Activated CD4-positive, alpha-beta T cell treated with anti-CD3 and anti-CD28 coated beads, Interleukin-2, amount 10 ng/mL, durations not matched to agents 7 days and 5 days (primary cell): ENCODE results near the gene CENPB. TPM values are rescaled to one million over a fixed set of nuclear protein-coding genes. Genes with fewer than 3 reads are reported as not detected.
A peak's percentile ranks its signal among the peaks of the same experiment; 100 is the strongest.

ENCODE experiments used
- CTCF ChIA-PET: fragments of 350-600 bp; sonication (Branson Sonifier 250); formaldehyde crosslinking; loops from one replicate; lab custom pipeline; 2021; ENCODE audit warnings: antibody characterized with exemption; lab: Charles Lee
- POLR2A ChIA-PET: fragments of 350-600 bp; sonication (Branson Sonifier 250); formaldehyde crosslinking; loops from one replicate; lab custom pipeline; 2021; ENCODE audit warnings: antibody characterized with exemption; lab: Charles Lee
- DNase-seq: peaks from one replicate; pipeline ENCODE4 v3.0.0-alpha.2; 2020
- H3K27ac Mint-ChIP-seq: one replicate; pipeline ENCODE4 v1.8.0; 2021; ENCODE audit warnings: mild to moderate bottlenecking, moderate library complexity, mixed read lengths
- H3K27me3 Mint-ChIP-seq: one replicate; pipeline ENCODE4 v1.8.0; 2021; ENCODE audit warnings: mixed read lengths
- H3K36me3 Mint-ChIP-seq: one replicate; pipeline ENCODE4 v1.8.0; 2021; ENCODE audit warnings: low read depth, mixed read lengths
- H3K4me1 Mint-ChIP-seq: one replicate; pipeline ENCODE4 v1.8.0; 2021; ENCODE audit warnings: mixed read lengths
- H3K4me3 Mint-ChIP-seq: one replicate; pipeline ENCODE4 v1.8.0; 2021; ENCODE audit warnings: mild to moderate bottlenecking, moderate library complexity, mixed read lengths
- H3K9me3 Mint-ChIP-seq: one replicate; pipeline ENCODE4 v1.8.0; 2021; ENCODE audit warnings: mixed read lengths
- total RNA-seq, 2 experiments: library from RNA; stranded (reverse); gene quantifications; one replicate each; pipeline ENCODE4 v1.2.3, GENCODE V29; 2021

CENPB gene
- total RNA-seq, 2 experiments from 2014 or later = 77.8 to 85.6 TPM

DNA sequence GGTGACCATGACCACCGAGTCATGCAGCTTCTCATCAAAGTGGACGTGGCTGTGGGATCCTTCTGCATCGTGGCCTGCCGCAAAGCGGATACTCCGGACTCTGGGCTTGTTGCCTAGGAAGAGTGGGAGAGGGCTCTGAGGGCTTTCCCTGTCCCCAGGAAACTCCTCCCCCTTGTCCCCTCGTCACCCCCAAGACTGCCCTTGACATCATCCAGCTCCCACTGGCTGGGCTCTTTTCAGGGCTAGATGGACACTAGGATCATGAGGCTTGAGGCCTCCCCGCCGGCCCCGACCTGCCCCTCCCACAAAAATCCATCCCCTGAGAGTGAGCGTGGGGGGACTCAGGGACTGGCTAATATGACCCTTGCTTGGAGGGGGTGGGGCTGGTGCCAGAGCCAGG, 28.0 kb downstream of the CENPB start:
- Mint-ChIP-seq H3K27me3 (no peaks in the 10 kb centered on the region), H3K27ac (no peak overlapping the region), H3K36me3 (peaks cover 12% of the 10 kb centered on the region), H3K4me1 (no peaks in the 10 kb centered on the region), H3K4me3 (no peak overlapping the region), H3K9me3 (no peaks in the 10 kb centered on the region)
- POLR2A ChIA-PET = no interaction called here
- CTCF ChIA-PET = interaction anchor here (1.2 to 1.7 kb wide), 2 partner anchors 9 to 11 kb away, joined by 5 to 6 read pairs; partner anchors contain the start of gene ADISSP
- no peak for DNase-seq

DNA sequence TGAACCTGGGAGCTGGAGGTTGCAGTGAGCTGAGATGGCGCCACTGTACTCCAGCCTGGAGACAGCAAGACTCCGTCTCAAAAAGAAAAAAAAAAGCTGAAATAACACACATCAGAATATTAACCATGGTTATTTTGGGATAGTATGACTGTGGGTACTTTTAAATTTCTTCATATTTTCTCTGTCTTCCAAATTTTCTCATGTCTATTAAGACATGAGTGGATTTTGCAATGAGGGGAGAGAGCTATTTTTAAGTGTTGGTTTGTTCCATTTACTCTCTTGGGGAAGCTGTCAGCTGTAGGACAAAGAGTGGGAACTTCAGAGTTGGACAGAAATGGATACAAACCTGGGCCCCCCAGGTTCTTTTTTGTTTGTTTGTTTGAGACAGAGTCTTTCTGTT, 29.3 kb downstream of the CENPB start:
- H3K4me1 Mint-ChIP-seq = peaks cover 7% of the 10 kb centered on the region
- no peak overlapping the region for H3K4me3 Mint-ChIP-seq
- DNase-seq = no peak
- peaks cover 12% of the 10 kb centered on the region for H3K36me3 Mint-ChIP-seq
- no peak overlapping the region for H3K27ac Mint-ChIP-seq
- ChIA-PET CTCF (interaction anchor here (0.6 to 2.0 kb wide), 6 partner anchors 9 to 312 kb away, joined by 3 to 6 read pairs (median 4); partner anchors contain the start of gene ADISSP), POLR2A (no interaction called here)
- no peaks in the 10 kb centered on the region for H3K27me3 Mint-ChIP-seq
- no peaks in the 10 kb centered on the region for H3K9me3 Mint-ChIP-seq

DNA sequence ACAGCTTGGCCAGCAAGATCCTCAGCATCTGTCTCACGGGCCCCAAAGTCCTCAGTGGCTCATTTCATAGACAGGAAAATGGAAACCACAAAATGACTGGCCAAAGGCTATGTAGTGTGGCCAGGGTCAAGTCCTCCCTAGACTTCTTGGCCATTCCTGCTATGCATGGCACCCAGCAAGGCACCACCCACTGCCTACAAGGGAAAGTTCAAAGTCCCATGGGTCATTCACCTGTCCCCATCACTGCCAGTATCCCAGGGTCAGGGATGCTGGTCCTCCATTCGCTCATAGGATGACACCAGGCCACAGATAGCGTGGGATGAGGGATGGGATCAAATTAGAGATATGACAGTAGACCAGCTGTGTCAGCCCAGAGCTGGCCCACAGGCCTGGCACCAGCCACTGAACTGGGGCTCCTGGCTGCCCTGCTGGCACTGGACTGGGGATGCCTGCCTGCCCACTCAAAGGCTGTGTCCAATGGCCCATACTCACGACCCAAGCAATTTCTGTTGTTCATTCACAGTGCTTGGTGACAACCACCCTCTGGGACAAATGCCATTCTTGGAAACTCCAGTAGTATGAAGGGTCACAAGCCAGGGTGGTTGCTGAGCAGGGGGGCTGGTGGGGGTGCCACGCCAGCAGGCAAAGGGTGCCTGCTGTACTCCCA, 30.6 kb downstream of the CENPB start:
- H3K4me3 Mint-ChIP-seq = no peak overlapping the region
- no peaks in the 10 kb centered on the region for H3K27me3 Mint-ChIP-seq
- ChIA-PET CTCF (interaction anchor here (1.2 to 7.0 kb wide), 4 partner anchors 12 to 64 kb away, joined by 3 to 28 read pairs (median 6); partner anchors contain the start of gene ADISSP), POLR2A (interaction anchor here (0.6 kb wide), 1 partner anchor 249 kb away, joined by 3 read pairs; no protein-coding TSS in a partner anchor)
- H3K9me3 Mint-ChIP-seq = no peaks in the 10 kb centered on the region
- DNase-seq = no peak
- peaks cover 9% of the 10 kb centered on the region for H3K36me3 Mint-ChIP-seq
- H3K27ac Mint-ChIP-seq = no peak overlapping the region
- H3K4me1 Mint-ChIP-seq = peaks cover 11% of the 10 kb centered on the region

DNA sequence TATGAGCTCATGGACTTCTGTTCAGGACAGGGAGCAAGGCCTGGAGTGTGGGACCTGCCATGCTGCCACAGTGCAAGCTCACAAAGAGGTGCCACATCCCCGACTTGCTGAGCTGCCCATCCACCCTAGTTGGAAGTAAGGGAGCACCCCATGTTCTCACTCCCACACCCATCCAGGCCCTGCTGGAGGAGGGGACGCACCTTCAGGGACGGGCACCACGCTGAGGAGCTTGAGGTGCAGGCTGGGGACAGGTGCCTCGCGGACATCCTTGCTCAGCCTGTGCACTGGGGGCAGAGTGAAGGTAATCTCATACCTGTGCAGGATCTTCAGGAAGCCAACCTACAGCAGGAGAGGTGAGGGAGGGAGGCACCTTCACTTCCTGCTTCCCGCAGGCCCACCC, 31.3 kb downstream of the CENPB start:
- no peaks in the 10 kb centered on the region for H3K9me3 Mint-ChIP-seq
- CTCF ChIA-PET = interaction anchor here (0.7 to 7.0 kb wide), 3 partner anchors 9 to 65 kb away, joined by 3 to 28 read pairs (median 4); partner anchors contain the start of genes ADISSP and AP5S1
- no peak overlapping the region for H3K27ac Mint-ChIP-seq
- peaks cover 9% of the 10 kb centered on the region for H3K36me3 Mint-ChIP-seq
- no peak for DNase-seq
- no peak overlapping the region for H3K4me3 Mint-ChIP-seq
- peaks cover 14% of the 10 kb centered on the region for H3K4me1 Mint-ChIP-seq
- no peaks in the 10 kb centered on the region for H3K27me3 Mint-ChIP-seq
- POLR2A ChIA-PET = interaction anchor here (0.6 kb wide), 1 partner anchor 250 kb away, joined by 3 read pairs; no protein-coding TSS in a partner anchor

DNA sequence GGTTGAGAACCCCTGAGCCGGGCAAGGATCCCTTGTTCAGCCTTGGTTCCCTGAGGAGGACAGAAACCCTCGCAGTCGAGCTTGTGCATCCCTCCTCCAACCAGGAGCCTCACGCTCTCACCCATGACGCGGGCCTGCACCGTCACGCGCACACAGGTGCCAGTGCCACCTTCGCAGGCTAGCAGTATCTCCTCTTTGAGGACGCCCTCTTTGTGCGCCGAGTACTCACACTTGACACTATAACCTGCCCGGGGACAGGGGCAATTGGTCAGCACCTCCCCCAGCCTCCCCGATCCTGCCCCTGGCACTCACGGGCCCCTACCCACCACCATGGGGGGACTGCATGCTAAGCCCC, 32.3 kb downstream of the CENPB start:
- H3K4me3 Mint-ChIP-seq = no peak overlapping the region
- ChIA-PET POLR2A (no interaction called here), CTCF (interaction anchor here (0.9 to 7.0 kb wide), 5 partner anchors 8 to 66 kb away, joined by 3 to 28 read pairs (median 5); partner anchors contain the start of genes ADISSP and AP5S1)
- H3K27ac Mint-ChIP-seq = no peak overlapping the region
- no peak for DNase-seq
- H3K9me3 Mint-ChIP-seq = no peaks in the 10 kb centered on the region
- peaks cover 9% of the 10 kb centered on the region for H3K36me3 Mint-ChIP-seq
- peaks cover 14% of the 10 kb centered on the region for H3K4me1 Mint-ChIP-seq
- no peaks in the 10 kb centered on the region for H3K27me3 Mint-ChIP-seq

DNA sequence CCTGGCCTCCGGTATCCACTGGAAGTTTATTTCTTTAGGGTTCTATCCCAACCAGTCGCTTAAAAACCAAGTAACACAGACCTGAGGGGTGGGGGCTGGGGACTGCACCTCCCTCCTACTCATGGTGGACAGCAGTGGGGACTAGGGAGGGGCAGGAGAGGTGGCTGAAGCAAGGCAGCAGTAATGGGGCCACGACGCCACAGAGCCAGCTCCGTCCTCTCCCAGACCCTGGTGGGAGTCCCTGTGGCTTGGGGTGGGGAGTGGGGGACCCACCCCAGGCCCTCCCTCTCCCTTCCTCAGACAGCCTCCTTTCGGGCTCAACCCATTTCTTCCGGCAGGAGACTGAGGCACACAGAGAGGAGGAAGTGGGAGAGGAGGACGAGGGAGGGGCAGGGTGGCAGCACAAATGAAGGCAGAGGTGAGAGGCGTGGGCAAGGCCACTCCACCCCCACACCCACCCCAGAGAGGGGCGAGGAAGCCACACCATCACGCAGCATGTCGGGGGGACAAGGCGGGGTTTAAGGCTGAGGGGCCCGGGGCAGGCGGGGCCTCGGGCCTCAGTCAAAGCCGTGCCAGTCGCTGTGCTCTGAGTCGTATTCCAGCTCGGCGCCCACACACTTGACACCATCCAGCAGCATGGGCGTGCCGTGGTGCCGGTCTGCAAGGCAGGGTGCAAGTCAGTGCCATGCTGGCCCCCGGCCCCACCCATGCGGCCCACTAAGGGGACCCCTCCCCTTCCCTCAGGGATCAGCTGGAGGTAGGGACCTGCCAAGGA, 32.9 kb downstream of the CENPB start:
- CTCF ChIA-PET = interaction anchor here (0.6 to 7.0 kb wide), 11 partner anchors 8 to 319 kb away, joined by 3 to 28 read pairs (median 5); partner anchors contain the start of genes ADISSP, AP5S1 and CENPB
- Mint-ChIP-seq H3K4me1 (peaks cover 14% of the 10 kb centered on the region), H3K4me3 (no peak overlapping the region), H3K36me3 (peaks cover 9% of the 10 kb centered on the region), H3K9me3 (no peaks in the 10 kb centered on the region), H3K27me3 (no peaks in the 10 kb centered on the region), H3K27ac (no peak overlapping the region)
- no peak for DNase-seq
- POLR2A ChIA-PET = no interaction called here

DNA sequence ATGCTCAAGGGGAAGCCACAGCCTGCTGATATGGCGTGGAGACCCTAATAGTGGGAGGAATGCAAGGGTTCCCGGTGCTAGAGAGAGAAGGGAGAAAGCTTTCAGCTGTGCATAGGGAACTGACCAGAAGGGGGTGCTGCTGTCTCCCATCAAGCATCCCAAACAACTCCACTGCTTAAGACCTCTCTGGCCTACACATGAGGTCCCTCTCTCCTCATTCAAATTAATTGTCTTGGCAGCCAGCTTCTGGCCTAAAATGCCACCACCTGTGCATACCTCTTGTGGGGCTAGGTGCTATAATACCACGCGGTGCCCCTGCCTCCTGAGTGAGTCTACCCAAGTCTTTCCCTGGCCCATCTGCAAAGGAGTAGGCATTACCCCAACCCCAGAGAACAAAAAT, 33.4 kb downstream of the CENPB start:
- Mint-ChIP-seq H3K27ac (no peak overlapping the region), H3K27me3 (no peaks in the 10 kb centered on the region), H3K4me3 (no peak overlapping the region), H3K9me3 (no peaks in the 10 kb centered on the region), H3K4me1 (peaks cover 14% of the 10 kb centered on the region), H3K36me3 (peaks cover 7% of the 10 kb centered on the region)
- ChIA-PET CTCF (interaction anchor here (0.5 to 7.0 kb wide), 13 partner anchors 9 to 343 kb away, joined by 3 to 28 read pairs (median 4); partner anchors contain the start of genes ADISSP, AP5S1 and CENPB), POLR2A (no interaction called here)
- DNase-seq = peak; percentile 67

DNA sequence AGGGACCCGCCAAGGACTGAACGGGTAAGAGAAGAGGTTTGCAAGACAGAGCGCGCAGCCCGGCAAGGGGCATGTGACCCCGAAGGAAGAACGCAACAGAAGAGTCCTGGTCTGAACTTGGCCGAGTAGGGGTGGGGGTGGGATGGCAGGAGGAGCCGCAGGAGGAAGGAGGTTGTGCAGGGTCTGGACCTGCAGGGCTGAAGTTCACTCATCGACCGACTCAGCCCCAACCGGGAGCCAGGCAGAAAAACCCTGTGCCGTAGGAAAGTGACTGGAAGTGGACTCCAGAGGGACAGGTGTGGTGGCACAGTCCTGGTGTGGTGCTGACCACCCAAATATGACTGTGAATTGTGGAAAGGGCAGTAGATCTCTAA, 34.2 kb downstream of the CENPB start:
- no peak for DNase-seq
- peak overlapping the region; percentile 44 for H3K27ac Mint-ChIP-seq
- CTCF ChIA-PET = interaction anchor here (0.7 to 7.0 kb wide), 9 partner anchors 16 to 180 kb away, joined by 3 to 28 read pairs (median 4); partner anchors contain the start of genes ADISSP, AP5S1 and CENPB
- peak overlapping the region; percentile 63 for H3K4me3 Mint-ChIP-seq
- H3K4me1 Mint-ChIP-seq = peaks cover 14% of the 10 kb centered on the region
- H3K9me3 Mint-ChIP-seq = no peaks in the 10 kb centered on the region
- H3K27me3 Mint-ChIP-seq = no peaks in the 10 kb centered on the region
- peaks cover 2% of the 10 kb centered on the region for H3K36me3 Mint-ChIP-seq
- POLR2A ChIA-PET = interaction anchor here (0.6 kb wide), 1 partner anchor 15 kb away, joined by 3 read pairs; the partner anchor contains the start of gene ADISSP

DNA sequence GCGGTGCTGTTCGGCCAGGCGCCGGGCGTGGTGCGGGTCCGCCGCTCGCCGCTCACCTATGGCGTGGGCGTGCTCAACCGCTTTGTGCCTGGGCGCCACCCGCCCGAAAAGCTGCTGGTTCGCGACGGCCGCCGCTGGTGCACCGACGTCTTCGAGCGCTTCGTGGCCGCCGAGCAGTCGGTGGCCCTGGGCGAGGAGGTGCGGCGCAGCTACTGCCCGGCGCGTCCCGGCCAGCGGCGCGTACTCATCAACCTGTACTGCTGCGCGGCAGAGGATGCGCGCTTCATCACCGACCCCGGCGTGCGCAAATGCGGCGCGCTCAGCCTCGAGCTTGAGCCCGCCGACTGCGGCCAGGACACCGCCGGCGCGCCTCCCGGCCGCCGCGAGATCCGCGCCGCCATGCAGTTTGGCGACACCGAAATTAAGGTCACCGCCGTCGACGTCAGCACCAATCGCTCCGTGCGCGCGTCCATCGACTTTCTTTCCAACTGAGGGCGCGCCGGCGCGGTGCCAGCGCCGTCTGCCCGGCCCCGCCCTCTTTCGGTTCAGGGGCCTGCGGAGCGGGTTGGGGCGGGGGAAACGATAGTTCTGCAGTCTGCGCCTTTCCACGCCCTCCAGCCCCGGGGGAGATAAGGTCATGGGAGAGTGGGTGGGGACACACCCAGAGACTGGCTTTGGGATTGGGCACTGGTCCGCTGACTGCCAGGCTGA, 34.7 kb downstream of the CENPB start:
- ChIA-PET CTCF (interaction anchor here (0.9 to 7.0 kb wide), 7 partner anchors 13 to 341 kb away, joined by 3 to 28 read pairs (median 3); partner anchors contain the start of gene ADISSP), POLR2A (interaction anchor here (0.6 kb wide), 1 partner anchor 15 kb away, joined by 3 read pairs; the partner anchor contains the start of gene ADISSP)
- H3K4me1 Mint-ChIP-seq = peaks cover 14% of the 10 kb centered on the region
- H3K4me3 Mint-ChIP-seq = peak overlapping the region; percentile 63
- no peaks in the 10 kb centered on the region for H3K27me3 Mint-ChIP-seq
- H3K36me3 Mint-ChIP-seq = no peaks in the 10 kb centered on the region
- H3K27ac Mint-ChIP-seq = peak overlapping the region; percentile 44
- no peaks in the 10 kb centered on the region for H3K9me3 Mint-ChIP-seq
- peak; percentile 71 for DNase-seq

DNA sequence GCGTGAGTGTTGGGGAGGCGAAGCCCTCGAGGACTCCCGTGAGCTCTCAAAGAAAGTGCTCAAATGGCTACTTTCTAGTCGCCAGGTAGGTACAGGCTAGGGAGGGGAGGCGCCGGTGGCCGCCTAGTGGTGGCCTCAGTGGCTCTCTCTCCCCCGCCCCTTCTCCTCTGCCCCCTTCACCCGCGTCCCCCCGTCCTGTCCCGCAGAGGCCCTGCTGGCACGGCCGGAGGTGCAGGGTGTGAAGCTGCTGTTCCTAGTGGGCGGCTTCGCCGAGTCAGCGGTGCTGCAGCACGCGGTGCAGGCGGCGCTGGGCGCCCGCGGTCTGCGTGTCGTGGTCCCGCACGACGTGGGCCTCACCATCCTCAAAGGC, 35.2 kb downstream of the CENPB start:
- no peaks in the 10 kb centered on the region for H3K9me3 Mint-ChIP-seq
- POLR2A ChIA-PET = no interaction called here
- H3K27ac Mint-ChIP-seq = no peak overlapping the region
- peaks cover 14% of the 10 kb centered on the region for H3K4me1 Mint-ChIP-seq
- CTCF ChIA-PET = interaction anchor here (0.9 to 7.0 kb wide), 8 partner anchors 11 to 342 kb away, joined by 3 to 28 read pairs (median 3); partner anchors contain the start of gene ADISSP
- no peak for DNase-seq
- no peaks in the 10 kb centered on the region for H3K27me3 Mint-ChIP-seq
- peak overlapping the region; percentile 25 for H3K4me3 Mint-ChIP-seq
- H3K36me3 Mint-ChIP-seq = no peaks in the 10 kb centered on the region

DNA sequence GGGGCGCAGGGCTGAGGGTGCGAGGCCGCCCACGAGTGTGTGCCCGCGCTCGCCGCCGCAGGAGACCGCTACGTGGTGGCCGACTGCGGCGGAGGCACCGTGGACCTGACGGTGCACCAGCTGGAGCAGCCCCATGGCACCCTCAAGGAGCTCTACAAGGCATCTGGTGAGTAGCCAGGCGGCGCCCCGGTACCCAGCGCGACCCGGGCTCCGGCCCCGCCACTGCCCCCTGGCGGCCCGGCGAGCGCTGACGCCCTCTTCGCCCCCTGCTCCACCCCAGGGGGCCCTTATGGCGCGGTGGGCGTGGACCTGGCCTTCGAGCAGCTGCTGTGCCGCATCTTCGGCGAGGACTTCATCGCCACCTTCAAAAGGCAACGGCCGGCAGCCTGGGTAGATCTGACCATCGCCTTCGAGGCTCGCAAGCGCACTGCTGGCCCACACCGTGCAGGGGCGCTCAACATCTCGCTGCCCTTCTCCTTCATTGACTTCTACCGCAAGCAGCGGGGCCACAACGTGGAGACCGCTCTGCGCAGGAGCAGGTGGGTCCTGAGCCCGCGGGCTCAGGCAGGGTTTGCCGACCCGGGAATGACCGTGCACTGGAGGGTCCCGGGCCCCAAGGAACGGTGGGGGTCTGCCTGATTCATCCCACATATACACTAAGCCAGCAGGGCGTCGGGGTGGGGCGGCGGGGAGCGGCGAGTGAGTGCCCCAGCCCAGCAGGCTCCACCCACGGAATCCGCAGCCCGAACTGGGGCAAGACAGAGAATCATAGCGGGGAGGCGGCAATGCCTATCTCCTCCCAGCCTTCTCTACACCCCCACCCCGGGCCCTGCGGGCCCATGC, 36.6 kb downstream of the CENPB start:
- H3K27ac Mint-ChIP-seq = no peak overlapping the region

More for the DNA sequence above, 36.6 kb downstream of the CENPB start:
- peaks cover 23% of the 10 kb centered on the region for H3K4me1 Mint-ChIP-seq
- no peaks in the 10 kb centered on the region for H3K9me3 Mint-ChIP-seq
- ChIA-PET POLR2A (no interaction called here), CTCF (interaction anchor here (0.5 to 7.0 kb wide), 6 partner anchors 9 to 335 kb away, joined by 3 to 28 read pairs (median 3); partner anchors contain the start of gene ADISSP)
- H3K36me3 Mint-ChIP-seq = no peaks in the 10 kb centered on the region
- no peak overlapping the region for H3K4me3 Mint-ChIP-seq
- H3K27me3 Mint-ChIP-seq = no peaks in the 10 kb centered on the region
- DNase-seq = peak; percentile 36
